ENCODE measurements around the gene POLR3GL.
A peak's percentile ranks its signal among the peaks of the same experiment; 100 is the strongest.

Gene POLR3GL

DNA sequence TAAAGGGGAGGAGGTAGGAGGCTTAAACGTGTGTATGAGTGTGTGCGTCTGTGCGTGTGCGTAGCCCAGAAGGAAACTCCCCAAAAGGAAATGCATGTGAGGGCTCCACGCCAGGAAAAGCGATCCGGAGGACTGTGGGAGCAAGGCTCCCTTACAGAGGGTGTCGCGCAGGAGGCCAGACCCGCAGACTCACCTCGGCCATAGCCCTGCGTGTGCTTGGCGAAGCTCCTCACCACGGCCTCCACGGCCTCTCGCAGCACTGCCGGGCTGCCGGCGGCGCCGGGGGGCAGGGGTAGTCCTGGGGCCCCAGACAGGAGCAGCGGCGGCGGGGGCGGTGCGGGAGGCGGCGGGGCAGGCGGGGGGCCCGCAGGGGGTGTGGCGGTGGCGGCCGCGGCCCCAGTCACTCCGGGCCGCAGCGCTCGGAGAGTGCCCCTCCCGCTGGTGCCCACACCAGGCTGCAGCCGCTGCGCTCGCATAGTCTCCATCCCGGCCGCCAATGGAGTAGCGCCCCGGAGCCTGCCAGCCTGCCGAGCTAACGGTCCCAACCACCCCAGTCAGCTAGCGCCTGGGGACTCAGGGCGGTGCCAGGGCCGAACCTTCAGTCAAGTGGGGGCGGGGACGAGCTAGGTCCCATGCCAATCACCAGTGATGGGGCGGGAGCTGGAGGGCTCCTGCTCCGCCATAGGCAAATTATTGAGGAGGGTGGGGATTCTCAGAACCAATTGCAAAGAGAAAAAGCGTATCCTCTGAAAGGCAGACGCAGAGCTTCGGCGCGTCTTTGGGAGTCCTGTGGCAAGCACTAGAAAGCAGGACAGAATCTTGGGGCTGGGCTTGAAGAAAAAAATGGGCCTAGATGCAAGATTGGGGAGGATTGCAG lies 6.8 kb upstream of the POLR3GL start, which contains the start of gene LIX1L:
Gene LIX1L (minus strand): TSS at position 575 of the 877 bp plus-strand sequence. CDS start 90 bp downstream, at position 485.
- peak within 1 kb of the TSS; percentile 70 for H3K4me3 ChIP-seq (ENCODE audit: low read length)
- DNase-seq (ENCODE audit: low read depth), result peak; percentile 96
- TF ChIP-seq, protein P1, sequence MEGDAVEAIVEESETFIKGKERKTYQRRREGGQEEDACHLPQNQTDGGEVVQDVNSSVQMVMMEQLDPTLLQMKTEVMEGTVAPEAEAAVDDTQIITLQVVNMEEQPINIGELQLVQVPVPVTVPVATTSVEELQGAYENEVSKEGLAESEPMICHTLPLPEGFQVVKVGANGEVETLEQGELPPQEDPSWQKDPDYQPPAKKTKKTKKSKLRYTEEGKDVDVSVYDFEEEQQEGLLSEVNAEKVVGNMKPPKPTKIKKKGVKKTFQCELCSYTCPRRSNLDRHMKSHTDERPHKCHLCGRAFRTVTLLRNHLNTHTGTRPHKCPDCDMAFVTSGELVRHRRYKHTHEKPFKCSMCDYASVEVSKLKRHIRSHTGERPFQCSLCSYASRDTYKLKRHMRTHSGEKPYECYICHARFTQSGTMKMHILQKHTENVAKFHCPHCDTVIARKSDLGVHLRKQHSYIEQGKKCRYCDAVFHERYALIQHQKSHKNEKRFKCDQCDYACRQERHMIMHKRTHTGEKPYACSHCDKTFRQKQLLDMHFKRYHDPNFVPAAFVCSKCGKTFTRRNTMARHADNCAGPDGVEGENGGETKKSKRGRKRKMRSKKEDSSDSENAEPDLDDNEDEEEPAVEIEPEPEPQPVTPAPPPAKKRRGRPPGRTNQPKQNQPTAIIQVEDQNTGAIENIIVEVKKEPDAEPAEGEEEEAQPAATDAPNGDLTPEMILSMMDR (conservative IDR thresholded peaks at IDR 0.05; ENCODE audit: low read length), result no peak; the same call in 1 of the 2 replicates

DNA sequence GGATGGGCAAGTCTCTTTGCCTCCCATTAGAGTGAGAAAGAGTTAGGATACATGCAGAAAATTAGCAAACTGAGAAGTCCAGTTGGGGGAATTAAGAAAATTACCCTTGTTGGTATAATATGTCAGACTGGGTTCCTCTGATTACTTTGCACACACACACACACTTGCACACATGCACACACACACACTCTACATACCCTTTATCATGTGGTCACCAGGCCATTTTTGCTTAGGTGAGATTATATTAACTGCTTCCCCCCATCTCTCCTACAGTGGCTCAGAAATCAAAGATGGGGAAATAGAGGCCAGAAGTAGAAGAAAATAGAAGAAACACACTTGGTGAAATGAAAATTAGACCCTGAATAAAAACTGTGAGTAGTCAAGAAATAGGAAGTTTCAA lies 5.8 kb upstream of the POLR3GL start:
- TF ChIP-seq, protein P1 (conservative IDR thresholded peaks at IDR 0.05; ENCODE audit: low read length), result no peak
- H3K4me3 ChIP-seq (ENCODE audit: low read length), result no peak overlapping the region
- DNase-seq (ENCODE audit: low read depth), result no peak

DNA sequence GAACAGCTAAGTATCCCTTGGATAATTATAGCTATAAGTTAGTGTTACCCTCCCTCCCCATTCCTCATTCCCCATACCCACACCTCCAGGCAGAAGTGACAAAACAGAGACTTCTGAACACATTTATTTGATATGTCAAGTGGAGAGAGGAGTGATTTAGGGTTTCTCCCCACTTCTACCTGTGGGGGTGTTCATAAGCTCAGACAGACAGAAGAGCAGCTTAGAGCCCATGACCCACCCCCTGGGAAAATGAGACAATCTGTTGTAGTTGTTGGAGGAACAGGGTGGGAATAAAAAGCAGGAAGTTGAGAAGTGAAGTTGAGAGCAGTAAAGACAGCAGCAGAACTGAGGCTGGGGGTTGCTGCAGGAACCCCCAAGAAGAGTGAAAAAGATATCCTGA lies 5.2 kb upstream of the POLR3GL start:
- TF ChIP-seq, protein P1 (conservative IDR thresholded peaks at IDR 0.05; ENCODE audit: low read length), result no peak
- no peak for DNase-seq (ENCODE audit: low read depth)
- no peak overlapping the region for H3K4me3 ChIP-seq (ENCODE audit: low read length)

DNA sequence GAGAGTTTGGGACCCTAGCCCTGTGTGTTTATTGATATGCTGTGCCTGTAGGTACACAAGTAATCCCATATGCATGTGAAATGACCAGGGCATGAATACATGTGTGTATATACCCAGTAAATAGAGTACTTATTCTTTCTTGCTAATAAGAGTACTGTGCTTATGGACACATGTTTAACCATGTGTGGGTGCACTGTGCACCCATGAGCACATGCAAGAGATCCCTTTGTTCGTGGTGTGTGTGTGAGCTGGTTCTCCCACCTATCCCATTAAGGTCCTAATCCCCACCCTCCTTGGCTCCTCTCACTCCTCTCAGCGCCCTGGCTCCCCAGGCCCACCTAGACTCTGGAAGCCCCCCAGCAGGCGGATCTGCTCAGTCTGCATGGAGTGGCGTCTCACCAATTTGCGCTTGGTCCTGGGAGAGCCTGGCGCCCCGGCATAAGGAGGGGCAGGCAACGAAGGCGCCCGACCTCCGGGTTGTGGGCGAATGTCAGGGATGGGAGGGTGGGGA lies 4.5 kb upstream of the POLR3GL start:
- H3K4me3 ChIP-seq (ENCODE audit: low read length), result peak overlapping the region; percentile 73
- no peak for DNase-seq (ENCODE audit: low read depth)
- TF ChIP-seq, protein P1 (conservative IDR thresholded peaks at IDR 0.05; ENCODE audit: low read length), result no peak

DNA sequence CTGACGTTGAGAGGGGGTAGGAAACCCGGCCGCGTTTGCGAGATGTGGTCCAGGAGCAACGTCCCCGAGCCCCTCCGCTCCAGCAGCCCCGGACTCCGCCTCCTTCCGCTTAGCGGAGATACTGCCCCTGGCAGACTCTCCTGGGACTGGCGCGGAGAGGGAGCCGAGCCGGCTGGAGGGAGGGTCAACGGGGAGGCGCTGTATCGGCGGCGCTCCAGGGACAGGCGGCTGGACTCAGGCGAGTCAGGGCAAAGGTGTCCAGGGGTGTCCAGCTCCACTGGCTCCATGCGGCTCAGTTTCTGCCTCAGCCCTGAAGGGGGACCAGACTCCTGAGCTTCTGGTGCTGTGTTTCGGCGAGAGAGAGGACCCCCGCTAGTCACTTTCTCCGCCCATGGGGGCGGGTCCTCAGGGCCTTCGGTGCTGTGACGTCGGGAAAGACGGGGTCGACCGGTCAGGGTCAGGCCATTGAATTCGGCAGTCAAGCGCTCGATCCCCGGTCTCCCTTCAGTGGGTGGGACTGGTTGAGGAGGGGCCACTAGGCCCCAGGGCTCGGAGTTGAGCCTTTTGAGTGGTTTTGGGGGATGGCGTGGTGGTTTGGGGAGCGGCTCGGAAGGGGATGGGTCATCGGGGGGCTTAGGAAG lies 3.9 kb upstream of the POLR3GL start:
- peak overlapping the region; percentile 73 for H3K4me3 ChIP-seq (ENCODE audit: low read length)
- DNase-seq (ENCODE audit: low read depth), result peak; percentile 47
- TF ChIP-seq, protein P1 (conservative IDR thresholded peaks at IDR 0.05; ENCODE audit: low read length), result no peak

DNA sequence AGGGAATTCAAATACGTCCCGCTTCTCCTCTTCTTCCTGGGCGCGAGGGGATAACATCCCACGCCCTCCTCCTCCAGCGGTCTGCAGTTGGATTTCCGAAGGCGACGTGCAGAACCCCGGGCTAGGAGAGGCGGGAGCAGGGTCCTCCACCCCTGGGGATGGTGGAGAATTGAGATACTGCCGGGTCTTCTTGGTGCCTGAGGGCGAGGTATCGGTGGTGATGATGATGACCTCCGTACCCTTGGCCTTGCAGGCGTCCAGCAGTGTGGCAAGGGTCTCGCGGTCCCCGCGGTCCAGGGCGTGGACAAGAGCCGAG lies 3.4 kb upstream of the POLR3GL start:
- H3K4me3 ChIP-seq (ENCODE audit: low read length), result peak overlapping the region; percentile 73
- DNase-seq (ENCODE audit: low read depth), result no peak
- TF ChIP-seq, protein P1 (conservative IDR thresholded peaks at IDR 0.05; ENCODE audit: low read length), result no peak
